Thyroid gland (tissue), 4 donors: Measurements from ENCODE around the gene MOGAT2.

Source experiments
- CTCF ChIP-seq, 6 experiments: fragments of 200-600 bp in 3 of 6; fragments of 450-650 bp in 3 of 6; sonication (generic) in 3 of 6; IDR thresholded peaks; one replicate each; pipeline ENCODE4 v1.5.1; 2016 to 2019; ENCODE audit warnings: antibody characterized with exemption in 6 of 6, mild to moderate bottlenecking in 2 of 6, inconsistent platforms in 1 of 6, moderate library complexity in 1 of 6
- POLR2A ChIP-seq, 2 donors: fragments of 450-650 bp; IDR thresholded peaks; one replicate each; pipeline ENCODE4 v1.6.1; 2017; ENCODE audit warnings: antibody characterized with exemption in 2 of 2, mild to moderate bottlenecking in 2 of 2, moderate library complexity in 1 of 2

DNA sequence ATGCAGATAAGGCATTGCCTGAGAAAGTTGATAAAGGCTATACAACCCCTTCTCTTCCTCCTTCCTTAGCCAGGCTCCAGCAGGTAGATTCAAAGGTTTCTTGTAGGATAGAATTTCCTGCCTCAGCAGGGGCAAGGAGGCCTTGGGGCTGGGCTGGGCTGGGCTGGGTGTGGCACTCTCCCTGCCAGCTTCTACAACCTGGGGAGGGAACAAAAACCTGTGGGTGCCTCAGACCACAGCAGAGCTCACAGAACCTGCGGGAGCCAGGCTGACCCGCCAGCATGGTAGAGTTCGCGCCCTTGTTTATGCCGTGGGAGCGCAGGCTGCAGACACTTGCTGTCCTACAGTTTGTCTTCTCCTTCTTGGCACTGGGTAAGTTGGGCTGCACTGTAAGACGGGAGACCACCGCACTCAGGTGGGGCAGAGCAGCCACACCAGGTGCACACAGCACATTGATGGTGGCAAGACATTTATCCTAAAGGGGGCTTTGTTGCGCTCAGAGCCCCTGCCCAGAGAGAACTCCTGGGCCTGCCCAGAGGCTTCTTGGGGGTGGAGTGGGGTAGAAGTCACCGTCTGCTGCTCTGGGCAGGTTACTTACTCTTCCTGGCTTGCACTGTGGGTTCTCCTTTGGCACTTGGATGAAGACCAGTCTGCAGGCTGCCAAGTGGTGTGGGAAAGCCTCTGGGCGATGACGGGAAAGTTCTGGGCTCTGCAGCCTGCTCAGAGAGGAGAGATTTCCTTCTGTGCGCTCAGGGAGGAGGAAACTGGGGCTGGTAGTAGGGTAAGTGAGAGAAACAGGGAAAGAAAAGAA is at the start of gene MOGAT2:
- TF ChIP-seq CTCF (IDR thresholded peaks at IDR 0.05) (no peak), POLR2A (IDR thresholded peaks at IDR 0.05) (no peak)
